HG03097 (cell line): ENCODE data around the gene NALCN.
A peak's percentile ranks its signal among the peaks of the same experiment; 100 is the strongest.

ENCODE experiments used
- ATAC-seq: cut with Tn5 transposase; IDR thresholded peaks from one replicate; pipeline ENCODE4 v1.9.1; 2021; ENCODE audit not compliant: unreplicated experiment, low FRiP score

NALCN gene

GRCh38 chr13:101416181-101417042, at the start of gene NALCN:
Gene NALCN, minus strand, starts transcription at chr13:101416508. Its CDS starts 17,382 bp downstream, at chr13:101399126.
- ATAC-seq: no peak

DNA sequence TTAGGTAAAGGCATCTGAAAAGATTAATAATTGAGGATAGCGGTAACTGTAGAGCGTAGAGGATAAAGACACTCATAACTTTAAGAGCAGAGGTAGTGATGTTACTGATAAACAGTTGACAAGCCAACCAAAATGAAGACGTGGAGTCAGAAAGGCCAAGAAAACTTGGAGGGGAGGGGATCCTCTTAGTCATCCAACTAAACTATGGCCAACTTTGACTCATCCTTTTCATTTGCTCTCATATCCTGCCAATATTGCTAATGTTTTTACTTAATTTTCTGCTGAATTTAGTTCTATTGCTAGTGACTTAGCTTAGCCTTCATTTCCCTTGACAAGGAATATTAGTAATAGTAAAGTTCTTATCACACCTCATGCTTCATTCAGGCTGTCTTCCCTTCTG, 49.6 kb upstream of the NALCN start:
- no peak for ATAC-seq

- no peak for ATAC-seq
These were observed 40.9 kb upstream of the NALCN start for GRCh38 chr13:101457176-101457575.

DNA sequence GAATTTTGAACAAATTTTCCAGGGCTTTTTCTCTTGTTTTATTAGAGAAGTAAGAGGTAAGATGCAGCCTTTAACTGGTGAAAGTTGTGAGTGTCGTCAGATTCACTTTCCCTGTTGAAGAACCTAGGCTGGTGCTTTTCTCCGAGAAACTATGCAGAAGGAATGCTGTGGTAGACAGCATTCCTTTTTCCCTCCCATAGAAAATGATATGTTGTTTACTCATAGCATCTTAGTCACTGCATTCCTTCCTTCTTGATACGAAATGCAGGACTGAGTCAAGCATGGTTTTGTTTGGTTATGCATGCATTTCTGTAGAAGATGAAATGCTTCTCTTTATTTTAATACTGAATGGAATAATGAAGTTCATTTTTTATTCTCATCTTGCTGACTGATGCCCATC, 39.6 kb upstream of the NALCN start:
- no peak for ATAC-seq

- ATAC-seq: no peak
These were observed 38.5 kb upstream of the NALCN start for GRCh38 chr13:101454767-101455166.

DNA sequence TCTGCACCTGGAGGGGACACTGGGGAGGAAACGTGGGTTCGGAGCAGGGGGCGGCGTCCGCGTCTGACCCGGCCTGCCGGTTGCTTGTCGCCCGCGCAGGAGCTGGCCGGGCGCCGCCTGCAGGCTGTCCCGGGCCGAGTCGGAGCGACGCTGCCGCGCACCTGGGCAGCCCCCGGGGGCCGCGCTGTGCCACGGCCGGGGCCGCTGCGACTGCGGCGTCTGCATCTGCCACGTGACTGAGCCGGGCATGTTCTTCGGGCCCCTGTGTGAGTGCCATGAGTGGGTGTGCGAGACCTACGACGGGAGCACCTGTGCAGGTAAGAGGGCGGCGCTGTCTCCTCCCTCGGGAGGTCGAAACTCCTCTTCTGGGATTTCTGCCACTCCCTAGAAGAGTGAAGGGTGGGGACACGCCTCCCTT, 37.5 kb upstream of the NALCN start:
- ATAC-seq: peak; percentile 6

DNA sequence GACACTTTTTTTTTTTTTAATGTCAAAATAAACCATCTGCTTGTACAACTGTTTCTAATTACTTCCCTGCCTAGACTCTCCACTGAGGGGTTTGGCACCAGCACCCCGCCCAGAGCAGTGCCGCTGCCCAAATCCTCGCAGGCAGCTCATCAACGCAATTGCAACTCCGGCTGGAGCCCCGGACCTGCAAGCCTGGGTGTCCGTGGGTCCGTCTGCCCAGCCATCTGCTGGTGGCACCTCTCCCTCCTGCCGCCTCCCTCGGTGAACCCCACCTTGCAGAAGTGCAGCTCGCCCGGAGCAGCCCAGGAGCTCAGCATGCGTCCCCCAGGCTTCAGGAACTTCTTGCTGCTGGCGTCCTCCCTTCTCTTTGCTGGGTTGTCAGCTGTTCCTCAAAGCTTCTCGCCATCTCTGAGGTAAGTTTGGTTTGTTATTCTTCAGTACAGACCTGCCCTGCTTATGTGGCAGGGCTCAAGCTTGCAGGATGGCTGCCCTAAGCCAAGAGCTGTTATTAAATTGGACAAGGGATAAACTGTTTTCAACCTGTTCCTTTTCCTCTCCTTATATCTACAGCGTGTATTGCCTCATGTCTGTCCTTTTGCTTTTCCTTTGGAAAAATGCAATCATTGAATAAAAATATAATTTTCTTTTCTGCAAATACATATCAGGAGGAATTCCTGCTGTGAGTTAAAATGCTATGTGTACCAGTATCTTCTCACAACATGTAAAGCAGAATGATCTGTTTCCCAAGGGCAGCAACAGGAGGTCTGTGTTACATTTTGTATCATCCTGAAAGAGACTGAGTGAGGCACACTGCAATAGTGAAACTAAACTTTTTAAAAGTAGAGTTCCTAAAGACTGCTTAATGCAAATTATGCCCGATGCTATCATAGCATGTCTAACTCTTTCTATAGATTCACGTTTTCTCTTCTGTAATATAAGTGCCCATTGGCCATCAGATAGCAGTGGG, 36.5 kb upstream of the NALCN start, which contains the start of gene ITGBL1:
Gene ITGBL1, plus strand, starts transcription at position 157 of the 967 bp plus-strand sequence. Its CDS starts 159 bp downstream, at position 316.
- peak; percentile 85 for ATAC-seq

GRCh38 chr13:101451641-101452040, 35.3 kb upstream of the NALCN start:
- ATAC-seq: no peak

DNA sequence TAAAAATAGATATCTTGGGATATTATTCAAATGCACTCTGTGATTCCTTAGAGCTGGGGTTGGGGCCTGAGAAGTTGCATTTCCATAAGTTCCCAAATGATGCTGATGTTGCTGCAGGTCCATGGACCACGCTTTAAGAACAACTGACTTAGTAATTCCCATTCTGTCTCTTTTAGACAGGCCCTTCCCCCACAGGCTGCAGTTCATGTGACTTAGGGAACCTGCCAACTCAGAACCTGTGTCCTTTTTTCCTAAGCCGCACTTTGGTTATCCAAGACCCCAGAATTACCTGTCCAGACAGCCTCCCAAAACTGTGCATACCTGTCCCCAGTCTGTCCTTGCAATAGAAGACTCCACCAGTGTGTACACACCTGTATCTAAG, 34.4 kb upstream of the NALCN start:
- no peak for ATAC-seq

- ATAC-seq: no peak
These were observed 33.8 kb upstream of the NALCN start for GRCh38 chr13:101449790-101450748.

DNA sequence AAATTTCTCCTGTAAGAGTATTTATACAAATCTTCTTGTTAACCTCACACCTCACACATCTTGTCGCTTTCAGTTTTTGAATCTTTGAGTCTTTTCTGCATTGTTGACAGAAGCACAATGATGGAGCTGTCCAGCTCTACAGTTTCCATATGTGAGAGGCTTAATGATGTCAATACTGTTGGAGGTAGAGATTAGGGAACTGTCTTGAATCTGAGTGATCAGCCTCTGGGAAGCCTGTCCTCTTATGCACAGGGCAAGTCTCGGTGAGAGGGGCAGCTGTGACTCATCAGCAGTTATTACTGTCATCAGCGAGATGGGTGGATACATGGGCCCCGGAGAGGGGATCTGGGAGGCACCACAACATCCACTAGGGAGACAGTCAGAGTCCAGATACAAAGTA, 31.5 kb upstream of the NALCN start:
- no peak for ATAC-seq

GRCh38 chr13:101434486-101434885, 18.2 kb upstream of the NALCN start:
- ATAC-seq: no peak

GRCh38 chr13:101433895-101434294, 17.6 kb upstream of the NALCN start:
- no peak for ATAC-seq

- no peak for ATAC-seq
These were observed 13.4 kb upstream of the NALCN start for GRCh38 chr13:101429733-101430132.

DNA sequence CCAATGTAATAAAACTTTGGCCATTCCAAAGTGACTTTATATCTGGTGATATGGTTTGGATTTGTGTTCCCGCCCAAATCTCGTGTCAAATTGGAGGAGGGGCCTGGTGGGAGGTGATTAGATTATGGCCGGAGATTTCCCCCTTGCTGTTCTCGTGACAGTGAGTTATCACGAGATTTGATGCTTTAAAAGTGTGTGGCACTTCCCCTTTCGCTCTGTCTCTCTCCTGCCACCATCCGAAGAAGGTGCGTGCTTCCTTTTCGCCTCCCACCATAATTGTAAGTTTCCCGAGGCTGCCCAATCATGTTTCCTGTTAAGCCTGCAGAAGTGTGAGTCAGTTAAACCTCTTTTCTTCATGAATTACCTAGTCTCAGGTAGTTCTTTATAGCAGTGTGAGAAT, 9.3 kb upstream of the NALCN start:
- no peak for ATAC-seq

DNA sequence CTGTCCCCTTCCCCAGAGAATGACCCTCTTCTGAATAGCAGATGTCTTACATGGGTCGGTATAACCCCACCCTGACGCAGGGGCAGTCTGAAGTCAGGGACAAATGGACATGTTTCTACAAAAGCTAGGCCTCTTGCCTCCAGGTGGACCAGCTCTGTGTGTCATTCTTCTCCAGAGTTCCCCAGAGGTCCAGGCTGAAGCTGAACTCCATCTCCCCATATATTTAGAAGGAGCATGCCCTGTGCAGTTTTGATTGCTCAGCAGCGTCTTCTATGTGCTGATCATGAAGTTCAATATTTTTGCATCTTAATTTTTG, 8.8 kb upstream of the NALCN start:
- no peak for ATAC-seq

- no peak for ATAC-seq
These were observed 8.3 kb upstream of the NALCN start for GRCh38 chr13:101424381-101425155.

- no peak for ATAC-seq
These were observed 7.6 kb upstream of the NALCN start for GRCh38 chr13:101423872-101424271.

DNA sequence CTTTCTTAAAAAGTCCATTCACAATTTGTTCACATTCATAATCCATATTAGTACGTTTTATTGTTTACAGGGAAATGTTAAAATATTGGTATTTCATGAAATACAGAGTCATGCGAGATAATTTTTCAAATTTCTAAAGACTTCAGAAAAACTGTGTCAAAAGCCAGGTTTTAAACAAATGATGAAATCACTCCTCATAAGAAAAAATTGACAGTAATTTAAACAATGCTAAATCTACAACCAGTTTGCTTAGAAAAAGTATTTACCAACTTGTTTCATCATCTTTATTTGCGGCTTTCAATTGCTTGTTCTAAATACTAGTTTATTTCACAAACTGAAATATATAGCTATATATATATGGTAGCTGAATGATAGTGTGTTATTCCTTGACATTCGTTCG, 1.2 kb upstream of the NALCN start:
- no peak for ATAC-seq

DNA sequence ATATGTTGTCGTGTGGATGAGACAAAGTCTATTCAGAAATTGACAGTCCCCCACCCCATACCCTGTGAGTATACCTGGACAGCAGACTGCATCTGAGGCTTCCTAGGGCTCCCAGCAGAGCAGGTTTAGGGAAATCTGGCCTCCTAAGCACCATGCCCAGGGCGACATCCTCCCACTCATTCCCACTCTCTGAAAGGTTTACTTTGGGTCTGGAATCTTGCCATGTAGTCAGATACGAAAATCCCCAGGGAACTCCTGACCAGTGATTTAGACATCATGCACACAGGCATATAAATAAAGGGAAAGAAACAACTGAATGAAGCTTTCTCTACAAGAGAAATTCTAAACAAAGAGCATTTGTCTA, 717 bp upstream of the NALCN start:
- no peak for ATAC-seq
